HG03135 (cell line): ENCODE results near the gene RPS15.

ENCODE experiments used
- ATAC-seq: cut with Tn5 transposase; IDR thresholded peaks from one replicate; pipeline ENCODE4 v1.9.1; 2021; ENCODE audit warnings: mild to moderate bottlenecking, moderate library complexity; ENCODE audit not compliant: unreplicated experiment

Gene RPS15

DNA sequence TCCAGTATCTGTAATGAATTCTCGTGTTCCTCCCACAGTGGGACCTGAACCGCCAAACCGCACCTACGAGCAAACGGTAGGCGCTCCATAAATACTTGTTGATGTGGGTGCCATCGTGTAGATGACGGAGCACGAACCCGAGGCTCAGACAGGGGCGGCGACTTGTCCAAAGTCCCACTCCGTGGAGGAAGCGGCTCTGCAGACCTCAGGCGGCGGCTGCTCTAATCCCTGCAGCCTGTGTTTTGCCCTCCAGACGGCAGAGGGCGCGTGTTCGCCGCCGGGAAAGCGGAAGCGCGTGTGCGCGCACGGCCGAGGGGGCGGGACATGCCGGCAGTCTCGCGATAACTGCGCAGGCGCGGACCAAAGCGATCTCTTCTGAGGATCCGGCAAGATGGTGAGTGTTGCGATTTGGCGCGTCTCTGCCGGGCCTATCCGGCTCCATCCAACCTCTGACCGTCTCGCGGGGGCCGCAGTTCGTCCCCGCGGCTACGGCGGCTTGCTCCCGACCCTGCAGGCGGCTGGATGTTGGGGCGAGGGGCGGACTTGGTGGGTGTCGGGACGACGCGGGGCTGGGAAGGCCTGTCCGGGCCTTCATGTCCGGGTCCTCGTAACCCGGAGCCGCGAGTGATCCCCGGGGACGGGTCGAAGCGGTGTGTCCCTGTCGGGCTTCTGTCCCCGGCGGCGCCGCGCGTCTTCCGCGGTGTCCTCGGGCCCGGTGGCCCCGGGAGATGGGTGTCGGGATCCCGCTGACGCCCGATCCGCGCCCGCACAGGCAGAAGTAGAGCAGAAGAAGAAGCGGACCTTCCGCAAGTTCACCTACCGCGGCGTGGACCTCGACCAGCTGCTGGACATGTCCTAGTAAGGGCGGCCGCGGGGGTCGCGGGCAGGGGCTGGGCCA lies at the start of gene RPS15:
Gene RPS15 (plus strand): TSS at position 362 of the 898 bp plus-strand sequence. CDS start 30 bp downstream, at position 392.
- ATAC-seq, result peak; percentile 79

DNA sequence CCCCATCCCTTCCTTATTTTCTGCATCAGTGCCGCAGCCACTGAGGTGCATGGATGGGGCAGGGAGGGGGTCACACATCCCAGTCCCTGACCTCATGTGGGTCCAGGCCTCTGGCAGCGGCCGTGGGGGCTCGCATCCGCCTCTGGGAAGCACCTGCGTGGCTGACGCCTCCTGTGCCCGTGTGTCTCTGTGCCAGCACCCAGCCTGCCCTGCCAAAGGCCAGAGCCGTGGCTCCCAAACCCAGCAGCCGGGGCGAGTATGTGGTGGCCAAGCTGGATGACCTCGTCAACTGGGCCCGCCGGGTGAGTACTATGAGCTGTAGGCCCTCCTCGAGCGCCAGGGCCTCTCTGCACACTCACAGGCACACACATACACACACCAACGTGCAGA lies 49.6 kb upstream of the RPS15 start:
- ATAC-seq, result no peak

DNA sequence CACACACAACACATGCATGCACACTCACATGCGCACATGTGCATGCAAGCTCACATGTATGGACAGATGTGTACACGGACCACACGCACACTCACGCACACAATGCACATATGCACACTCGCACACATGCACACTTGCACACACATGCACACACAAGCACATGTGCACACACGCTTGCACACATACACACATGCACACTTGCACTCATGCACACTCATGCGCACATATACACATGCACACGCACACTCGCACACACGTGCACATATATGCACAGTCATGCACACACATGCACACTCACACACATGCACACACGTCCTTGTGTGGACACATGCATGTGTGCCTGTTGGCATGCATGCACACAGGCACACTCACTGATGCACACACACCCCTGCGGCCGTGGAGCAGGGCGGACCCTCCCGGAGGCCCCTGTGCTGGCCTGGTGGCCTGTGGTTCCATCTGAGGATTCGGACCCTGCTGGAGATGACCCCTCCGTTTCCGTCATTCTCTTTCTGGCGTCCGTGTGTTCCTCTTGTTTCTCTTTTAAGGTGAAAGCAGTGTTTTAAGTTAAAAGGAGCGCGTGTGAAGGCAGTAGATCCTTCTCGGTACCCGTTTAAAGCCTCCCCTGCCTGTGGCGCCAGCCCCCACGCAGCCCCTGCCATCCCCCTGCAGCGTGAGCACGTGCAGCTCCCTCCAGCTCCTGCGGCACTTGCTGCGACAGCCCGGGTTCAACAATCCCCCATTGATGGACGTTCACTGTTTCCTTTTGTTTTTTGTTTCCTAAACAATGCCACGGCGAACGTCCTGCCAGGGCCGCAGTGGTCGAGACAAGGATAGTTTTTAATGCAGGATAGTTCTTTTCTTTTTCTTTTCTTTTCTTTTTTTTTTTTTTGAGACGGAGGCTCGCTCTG lies 48.9 kb upstream of the RPS15 start:
- no peak for ATAC-seq

DNA sequence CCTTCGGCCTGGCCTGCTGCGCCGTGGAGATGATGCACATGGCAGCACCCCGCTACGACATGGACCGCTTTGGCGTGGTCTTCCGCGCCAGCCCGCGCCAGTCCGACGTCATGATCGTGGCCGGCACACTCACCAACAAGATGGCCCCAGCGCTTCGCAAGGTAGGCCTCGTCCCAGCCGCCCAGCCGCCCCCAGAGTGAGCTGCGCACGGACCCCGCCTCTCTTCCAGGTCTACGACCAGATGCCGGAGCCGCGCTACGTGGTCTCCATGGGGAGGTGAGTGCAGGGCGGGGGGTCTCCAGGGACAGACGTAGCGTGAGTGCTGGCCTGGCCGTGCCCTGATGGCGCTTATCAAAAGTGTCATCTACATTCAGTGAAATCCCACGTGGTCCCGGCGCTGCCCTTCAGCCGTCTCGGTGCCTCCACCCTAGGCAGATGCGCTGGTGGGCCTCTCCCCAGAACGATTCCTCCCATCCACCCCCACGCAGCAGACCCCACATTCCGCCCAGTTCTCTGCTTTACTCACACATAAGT lies 47.2 kb upstream of the RPS15 start:
- no peak for ATAC-seq

DNA sequence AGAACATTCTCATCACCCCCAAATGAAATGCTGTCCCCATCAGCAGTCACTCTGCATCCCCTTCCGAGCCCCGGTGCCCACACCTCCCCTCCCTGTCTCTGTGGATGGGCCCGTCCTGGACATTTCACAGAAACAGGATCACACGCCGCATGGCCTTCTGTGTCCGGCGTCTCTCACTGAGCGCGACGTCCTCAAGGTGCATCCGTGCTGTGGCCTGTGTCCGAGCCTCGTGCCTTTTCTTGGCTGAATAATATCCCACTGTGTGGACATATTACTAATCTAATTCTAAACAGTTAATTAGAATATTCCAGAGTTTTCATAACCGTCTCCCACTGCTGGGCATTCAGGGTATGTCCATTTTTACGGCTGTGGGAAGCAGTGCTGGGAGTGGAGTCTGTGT lies 45.8 kb upstream of the RPS15 start:
- no peak for ATAC-seq

GRCh38 chr19:1392939-1393530 lies 45.2 kb upstream of the RPS15 start:
- no peak for ATAC-seq

- no peak for ATAC-seq
These were observed 44.4 kb upstream of the RPS15 start for GRCh38 chr19:1393841-1394240.

DNA sequence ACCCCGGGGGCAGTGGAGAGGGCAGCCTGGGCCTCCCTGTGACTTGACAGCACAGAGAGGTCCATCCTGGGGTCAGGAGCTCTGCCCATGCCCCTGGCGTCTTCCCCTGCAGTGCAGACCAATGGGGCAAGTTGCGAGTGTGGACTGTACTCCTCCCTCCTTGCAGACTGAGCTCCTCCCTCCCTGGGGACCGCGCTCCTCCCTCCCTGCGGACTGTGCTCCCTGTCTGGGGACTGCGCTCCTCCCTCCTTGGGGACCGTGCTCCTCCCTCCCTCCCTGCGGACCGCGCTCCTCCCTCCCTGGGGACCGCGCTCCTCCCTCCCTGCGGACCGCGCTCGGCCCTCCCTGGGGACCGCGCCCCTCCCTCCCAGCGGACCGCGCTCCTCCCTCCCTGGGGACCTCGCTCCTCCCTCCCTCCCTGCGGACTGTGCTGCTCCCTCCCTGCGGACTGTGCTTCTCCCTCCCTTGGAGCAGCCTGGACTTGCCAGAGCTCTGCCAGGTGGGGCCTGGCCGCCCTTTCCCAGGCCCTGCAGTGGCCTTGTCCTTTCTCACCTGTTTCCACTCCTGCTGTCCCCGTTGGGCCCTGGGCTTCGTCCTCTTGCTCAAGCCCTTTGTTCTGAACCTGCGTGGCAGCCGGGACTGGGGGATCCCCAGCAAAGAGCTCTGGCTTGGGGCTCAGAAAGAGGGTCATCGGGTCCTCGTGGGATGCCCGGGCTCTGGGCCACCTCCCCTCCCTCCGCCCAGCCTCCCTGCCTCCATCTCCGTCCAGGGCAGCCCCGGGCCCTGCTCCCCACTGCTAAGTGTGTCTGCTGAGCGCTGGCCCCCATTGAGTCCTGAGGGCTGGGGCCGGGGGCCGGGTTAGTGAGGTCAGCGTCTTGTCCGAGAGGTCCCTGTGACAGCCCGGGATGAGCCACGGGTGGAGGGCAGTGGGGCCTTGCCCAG lies 43.7 kb upstream of the RPS15 start:
- ATAC-seq, result no peak

GRCh38 chr19:1395194-1396018 lies 42.8 kb upstream of the RPS15 start:
- ATAC-seq, result no peak

DNA sequence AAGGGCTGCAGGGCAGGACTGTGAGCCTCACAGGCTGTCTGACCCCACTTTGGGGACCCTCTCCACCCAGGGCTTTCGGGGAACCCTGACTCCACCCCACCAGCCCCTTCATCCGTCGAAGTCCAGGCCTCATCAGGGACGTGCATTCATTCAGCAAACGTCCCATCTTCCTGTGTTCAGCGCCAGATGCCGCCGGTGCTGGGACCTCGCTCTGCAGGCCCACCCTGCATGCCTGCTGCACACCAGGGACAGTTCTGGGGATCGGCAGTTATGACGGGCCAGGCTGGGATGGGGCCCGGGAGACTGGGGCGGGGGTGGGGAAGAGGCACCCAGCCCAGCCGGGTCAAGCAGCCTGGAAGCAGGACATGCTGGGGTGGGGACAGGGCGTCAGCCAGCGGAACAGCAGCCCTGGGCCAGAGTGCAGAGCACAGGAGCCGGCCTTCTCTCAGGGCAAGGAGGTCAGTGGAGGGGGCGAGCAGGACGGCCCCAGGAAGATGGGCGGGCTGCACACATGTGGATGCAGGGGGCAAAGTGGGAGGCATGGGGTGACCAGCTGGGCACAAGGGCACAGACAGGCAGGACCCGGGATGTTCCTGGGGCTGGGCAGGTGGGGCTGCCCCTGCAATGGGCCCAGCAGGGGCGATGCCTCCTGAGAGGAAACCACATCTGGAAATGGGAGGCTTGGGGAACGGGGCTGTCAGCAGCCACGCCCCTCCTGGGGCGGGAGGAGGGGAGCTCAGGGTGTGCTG lies 42.0 kb upstream of the RPS15 start:
- no peak for ATAC-seq

DNA sequence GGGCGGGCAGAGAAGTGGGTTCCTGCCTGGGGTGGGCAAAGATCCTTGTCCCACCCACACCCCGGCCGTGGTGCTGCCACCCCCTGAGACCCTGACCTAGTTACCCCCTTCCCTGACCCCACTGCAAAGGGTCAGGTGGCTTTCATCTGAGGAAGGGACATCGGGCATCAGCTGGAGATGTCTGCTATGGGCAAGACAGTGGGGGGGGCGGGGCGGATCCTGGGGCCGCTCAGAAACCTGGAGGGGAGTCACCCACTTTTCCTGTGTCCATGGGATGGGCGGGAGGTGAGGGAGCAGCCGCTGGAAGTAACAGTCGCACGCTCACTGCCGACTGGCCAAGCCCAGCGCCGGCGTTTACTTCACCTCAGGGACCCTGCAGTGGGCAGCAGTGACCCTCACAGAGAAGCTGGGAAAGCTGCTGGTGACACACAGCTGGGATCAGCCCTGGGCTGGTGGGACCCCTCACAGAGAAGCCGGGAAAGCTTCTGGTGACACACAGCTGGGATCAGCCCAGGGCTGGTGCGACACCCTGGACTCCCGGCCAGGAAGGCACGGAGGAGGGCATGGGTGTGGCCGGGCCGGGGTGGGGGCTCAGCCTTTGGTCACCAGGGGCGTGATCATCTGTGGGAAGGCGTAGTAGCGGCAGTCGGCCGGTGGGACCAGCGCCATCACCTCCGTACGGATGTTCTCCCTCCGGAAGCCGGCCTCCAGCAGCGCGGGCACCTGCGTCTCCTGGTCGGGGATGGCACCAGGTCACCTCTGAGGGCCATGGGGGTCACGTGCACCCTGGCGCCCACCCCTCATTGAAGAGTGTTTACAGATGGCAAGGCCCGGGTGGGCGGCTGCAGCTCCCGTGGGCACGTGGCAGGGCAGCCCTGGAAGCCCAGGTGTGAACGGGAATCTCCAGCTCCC lies 41.2 kb upstream of the RPS15 start:
- no peak for ATAC-seq

GRCh38 chr19:1397838-1398237 lies 40.4 kb upstream of the RPS15 start:
- ATAC-seq, result no peak

GRCh38 chr19:1399079-1399478 lies 39.1 kb upstream of the RPS15 start:
- no peak for ATAC-seq

GRCh38 chr19:1399745-1400144 lies 38.5 kb upstream of the RPS15 start:
- ATAC-seq, result no peak

- no peak for ATAC-seq
These were observed 37.7 kb upstream of the RPS15 start for GRCh38 chr19:1400281-1401137.

GRCh38 chr19:1401138-1401888 lies 36.9 kb upstream of the RPS15 start, which contains the start of gene GAMT:
Gene GAMT, minus strand, starts transcription at chr19:1401542. Its CDS starts 66 bp downstream, at chr19:1401476.
- no peak for ATAC-seq
